NCI-H2081 (cell line): ENCODE measurements around the gene CENATAC.
"Not testable (repeated sequence)": the region's sequence is repeated elsewhere in the genome, so short reads cannot be mapped to it uniquely, and the experiment has no call there.

Experiments used
- DNase-seq, 2 experiments: peaks; one replicate each; lab custom pipeline; 2025; lab: John Stamatoyannopoulos, UW

The CENATAC gene

DNA sequence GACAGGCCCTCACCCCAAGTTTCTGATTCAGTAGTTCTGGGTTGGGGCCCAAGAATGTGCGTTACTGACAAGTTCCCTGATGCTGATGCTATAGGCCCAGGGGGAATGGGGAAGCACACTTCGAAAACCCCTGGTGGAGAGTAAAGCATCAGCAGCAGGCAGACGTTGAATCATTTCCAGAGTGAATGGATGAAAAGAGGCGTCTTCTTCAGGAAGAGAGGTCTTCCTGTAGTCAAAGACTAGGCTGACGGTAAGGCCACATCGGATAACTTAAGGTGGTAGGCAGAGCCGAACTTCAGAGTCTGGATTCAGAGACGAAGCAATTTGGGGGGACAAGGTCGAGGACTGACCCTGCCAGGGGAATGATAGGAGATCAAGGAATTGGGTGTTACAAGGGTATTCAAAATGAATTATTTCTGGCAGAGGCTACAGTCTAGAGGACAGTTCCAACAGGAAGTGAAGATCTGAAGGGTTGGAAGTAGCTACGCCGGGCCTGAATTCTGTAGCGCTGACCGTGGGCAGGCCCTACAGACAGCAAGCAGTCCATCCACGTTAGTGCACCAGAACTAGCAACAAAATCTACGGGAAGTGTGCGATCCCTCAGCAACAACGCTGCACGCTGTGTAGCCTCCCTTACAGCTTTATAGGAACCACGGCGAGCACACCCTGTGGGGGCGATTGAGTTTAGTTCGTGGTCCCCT lies 862 bp upstream of the CENATAC start:
- peak in 1 of 2 experiments; percentile 34 for DNase-seq

DNA sequence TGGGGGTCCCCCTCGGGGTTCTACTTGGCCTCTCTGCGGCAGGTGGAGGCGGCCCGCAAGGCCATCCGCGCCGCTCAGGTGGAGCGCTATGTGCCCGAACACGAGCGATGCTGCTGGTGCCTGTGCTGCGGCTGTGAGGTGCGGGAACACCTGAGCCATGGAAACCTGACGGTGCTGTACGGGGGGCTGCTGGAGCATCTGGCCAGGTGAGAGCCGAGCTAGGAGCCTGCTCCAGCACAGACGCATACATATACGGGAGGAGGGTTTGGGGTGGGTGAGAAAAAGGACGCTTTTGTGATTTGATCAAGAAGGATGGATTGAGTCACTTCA lies 415 bp downstream of the CENATAC start:
- DNase-seq: peak in 1 of 2 experiments; percentile 22

DNA sequence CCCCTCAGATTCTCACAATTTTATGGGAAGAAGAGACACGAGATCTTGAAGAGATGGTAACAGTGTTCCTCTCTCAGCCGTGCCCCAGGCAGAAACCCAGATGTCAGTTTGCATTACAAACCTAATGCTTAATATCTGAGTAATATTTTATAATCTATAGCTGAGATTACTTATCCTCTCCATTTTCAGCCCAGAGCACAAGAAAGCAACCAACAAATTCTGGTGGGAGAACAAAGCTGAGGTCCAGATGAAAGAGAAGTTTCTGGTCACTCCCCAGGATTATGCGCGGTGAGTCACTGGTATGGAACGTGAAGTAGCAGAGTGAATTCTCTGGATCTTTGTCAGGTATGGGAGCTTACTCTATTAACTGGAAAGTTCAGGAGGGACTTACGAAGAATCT lies 884 bp downstream of the CENATAC start:
- DNase-seq: no peak

DNA sequence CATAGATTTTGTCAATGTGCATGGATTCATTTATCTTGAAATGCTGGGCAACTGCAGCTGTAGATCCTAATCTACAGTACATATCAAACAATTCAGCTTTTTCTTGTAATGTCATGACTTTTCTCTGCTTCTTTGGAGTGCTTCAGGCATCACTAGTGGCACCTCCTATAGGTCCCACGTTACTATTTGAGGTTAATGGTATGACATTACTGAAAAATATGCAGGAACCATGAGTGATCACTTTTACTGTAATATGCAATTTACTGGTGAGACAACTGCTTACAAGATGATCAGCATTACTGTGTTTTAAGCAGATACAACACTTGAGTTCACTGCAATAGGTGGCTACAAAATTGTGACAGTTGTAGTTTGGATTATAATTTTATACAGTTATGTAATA lies 3.0 kb downstream of the CENATAC start:
- no peak for DNase-seq

DNA sequence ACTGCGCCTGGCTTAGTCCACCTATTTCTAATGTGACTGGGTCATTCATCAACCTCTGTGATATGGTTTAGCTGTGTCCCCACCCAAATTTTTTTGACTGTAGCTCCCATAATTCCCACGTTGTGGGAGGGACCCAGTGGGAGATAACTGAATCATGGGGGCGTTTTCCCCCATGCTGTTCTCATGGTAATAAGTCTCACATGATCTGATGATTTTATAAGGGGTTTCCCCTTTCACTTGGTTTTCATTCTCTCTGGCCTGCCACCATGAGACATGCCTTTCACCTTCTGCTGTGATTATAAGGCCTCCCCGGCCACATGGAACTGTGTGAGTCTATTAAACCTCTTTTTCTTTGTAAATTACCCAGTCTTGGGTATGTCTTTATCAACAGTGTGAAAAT lies 8.7 kb downstream of the CENATAC start:
- DNase-seq: no peak

DNA sequence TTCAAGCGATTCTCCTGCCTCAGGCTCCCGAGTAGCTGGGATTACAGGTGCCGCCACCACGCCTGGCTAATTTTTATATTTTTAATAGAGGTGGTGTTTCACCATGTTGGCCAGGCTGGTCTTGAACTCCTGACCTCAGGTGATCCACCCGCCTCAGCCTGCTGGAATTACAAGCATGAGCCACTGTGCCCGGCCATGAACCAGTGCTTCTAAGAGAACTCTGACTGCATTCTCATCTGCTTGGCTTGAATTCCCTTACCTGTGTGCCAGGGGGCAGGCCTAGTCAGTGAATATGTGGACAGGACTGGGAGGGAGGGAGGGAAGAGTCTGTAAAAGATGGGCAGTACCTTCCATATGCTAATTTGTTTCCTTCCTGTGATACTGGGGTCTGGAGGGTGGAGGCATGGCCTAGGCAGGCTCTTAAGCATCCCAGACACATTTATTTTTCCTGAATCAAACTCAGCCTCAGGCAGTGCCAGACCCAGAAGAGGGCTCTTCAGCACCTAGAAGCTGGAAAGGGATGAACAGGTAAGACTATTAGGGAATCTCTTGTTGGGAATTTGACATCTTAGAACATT lies 13.6 kb downstream of the CENATAC start:
- no peak for DNase-seq

DNA sequence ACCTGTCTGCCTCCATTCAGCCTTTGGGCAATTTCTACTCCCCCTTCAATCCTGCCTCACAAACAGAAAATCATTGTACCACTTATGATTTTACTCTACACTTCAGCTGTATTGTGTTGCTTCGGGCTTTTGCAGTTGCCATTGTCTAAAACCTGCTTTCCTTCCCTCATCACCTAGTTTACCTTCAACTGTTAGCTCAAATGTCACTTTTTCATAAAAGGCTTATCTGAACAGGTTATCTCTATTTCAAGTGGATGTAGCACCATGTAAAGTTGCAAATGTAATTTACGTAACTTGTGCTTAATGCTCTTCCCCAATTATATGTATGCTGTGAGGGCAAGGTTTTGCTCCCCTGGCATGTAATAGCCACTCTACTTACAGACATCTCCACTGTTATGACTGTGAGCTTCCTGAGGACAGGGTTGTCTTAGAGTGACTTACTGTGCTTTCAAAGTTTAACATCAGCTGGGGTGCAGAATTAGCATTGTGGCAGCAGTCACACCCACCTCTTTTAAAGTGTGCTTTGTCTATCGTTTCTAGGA lies 14.8 kb downstream of the CENATAC start:
- no peak for DNase-seq

DNA sequence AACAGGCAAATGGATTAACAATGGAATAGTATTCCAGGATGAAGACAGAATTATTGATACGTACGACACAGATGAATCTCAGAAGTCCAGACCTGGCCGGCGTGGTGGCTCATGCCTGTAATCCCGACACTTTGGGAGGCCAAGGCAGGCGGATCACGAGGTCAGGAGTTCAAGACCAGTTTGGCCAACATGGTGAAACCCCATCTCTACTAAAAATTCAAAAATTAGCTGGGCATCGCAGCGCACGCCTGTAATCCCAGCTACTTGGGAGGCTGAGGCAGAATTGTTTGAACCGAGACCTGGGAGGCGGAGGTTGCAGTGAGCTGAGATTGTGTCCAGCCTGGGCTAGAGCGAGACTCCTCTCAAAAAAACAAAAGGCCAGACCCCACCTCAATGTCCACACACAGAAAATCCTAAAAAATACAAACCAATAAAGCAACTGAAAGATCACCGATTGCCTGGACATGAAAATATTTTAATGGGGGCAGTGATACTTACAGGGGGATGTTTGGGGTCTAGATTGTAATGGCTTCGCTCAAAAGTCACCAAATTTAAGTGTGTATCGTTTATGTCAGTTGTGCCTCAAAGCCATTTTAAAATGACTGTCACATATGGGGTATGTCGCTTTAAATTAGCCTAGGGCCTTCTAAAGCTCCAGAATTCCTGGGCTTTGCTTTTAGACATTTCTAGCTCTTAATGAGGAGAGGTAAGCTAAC lies 16.4 kb downstream of the CENATAC start:
- no peak for DNase-seq

DNA sequence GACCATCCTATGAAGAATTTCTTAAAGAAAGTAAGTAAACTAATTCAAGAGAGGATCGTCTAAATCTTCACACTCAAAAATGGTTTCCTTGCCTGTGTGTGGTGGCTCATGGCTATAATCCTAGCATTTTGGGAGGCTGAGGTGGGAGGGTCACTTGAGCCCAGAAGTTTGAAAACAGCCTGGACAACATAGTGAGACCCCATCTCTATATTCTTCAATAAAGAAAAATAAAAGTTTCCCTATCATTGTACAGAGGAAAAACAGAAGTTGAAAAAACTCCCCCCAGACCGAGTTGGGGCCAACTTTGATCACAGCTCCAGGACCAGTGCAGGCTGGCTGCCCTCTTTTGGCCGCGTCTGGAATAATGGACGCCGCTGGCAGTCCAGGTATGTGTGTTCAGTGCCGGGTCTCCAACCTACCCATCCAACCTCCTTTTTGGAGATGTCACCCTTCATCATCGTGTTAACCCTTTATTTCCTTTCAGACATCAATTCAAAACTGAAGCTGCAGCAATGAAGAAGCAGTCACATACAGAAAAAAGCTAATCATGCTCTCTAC lies 17.2 kb downstream of the CENATAC start:
- no peak for DNase-seq

DNA sequence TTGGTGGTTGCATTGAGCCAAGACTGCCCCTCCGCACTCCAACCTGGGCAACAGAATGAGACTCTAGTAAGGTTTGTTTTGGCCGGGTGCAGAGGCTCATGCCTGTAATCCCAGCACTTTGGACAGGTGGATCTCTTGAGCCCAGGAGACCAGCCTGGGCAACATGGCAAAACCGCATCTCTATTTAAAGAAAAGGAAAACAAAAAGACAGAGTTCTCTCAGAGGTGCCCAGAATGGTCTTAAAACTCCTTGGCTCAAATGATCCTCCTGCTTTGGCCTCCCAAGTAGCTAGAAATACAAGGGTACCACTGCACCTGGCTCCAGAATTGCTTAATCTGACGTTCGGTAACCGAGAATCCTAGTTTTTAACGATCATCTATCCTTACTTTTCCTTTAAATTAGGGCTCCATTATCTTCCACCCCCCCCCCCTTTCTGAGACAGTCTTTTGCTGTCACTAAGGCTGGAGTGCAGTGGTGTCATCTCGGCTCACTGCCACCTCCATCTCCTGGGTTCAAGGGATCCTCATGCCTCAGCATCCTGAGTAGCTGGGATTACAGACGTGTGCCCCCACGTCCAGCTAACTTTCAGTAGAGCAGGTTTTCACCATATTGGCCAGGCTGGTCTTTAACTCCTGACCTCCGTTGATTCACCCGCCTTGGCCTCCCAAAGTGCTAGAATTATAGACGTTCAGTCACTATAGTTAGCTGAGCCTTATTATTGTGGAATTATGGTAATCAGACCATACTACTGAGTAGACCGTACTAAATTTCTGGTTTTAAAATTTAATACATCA lies 18.5 kb downstream of the CENATAC start:
- DNase-seq: no peak

DNA sequence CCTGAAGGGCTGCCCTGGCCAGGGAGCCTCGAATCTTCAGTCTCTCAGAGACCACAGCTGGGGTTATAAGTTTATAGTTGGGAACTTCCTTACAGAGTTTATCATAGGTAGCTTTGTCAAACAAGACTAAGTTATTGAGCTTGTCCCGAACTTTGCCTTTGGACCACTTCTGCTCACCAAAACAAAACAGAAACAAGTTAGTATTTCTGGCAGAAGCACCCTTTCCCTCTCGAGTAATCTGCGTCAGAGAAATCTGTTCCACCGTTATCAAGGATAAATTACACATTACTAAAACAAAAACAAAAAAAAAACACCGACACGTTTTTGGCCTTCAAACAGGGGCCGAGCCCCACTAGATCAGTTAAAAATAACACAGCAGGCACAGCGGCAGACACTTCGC lies 19.4 kb downstream of the CENATAC start:
- DNase-seq: not testable (repeated sequence)

DNA sequence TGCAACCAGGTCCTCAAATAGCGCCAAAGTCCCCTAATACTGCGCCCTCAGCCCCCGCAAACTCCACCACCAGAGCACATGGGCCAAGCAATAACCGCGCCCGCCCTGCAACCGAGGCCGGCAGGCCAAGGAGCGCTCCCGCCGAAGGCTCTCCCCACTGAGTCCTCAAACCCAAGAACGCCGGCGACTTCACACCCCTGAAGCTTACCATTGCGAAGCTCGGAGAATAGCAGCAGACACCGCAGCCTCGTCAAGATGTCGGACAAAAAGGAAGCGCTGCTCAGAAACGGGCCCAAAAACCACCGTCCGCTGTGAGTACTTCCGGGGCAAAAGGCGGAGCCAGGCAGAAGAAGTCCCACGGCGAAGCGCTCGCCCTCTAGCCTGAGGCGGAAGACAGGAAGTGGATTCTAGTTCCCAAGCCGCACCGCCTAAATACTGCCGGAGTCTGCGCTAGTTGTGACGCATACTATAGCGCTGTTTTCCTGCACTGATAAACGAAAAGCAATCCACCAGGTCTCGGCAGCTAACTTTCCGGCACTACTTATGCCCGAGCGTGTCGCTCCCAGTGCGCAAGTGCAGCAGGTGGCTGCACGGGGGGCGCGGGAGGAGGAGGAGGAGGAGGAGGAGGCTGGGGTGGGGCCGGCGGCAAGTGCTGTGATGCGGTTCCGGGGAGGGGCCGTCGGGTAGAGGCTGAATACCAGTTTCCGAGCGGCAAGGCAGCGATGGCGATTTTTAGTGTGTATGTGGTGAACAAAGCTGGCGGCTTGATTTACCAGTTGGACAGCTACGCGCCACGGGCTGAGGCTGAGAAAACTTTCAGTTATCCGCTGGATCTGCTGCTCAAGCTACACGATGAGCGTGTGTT lies 20.4 kb downstream of the CENATAC start, which contains the start of the genes RPS25 and TRAPPC4:
Gene RPS25, minus strand, starts transcription at position 270 of the 865 bp plus-strand sequence. Its CDS starts 59 bp downstream, at position 211.
Gene TRAPPC4, plus strand, starts transcription at position 693 of the 865 bp plus-strand sequence. Its CDS starts 30 bp downstream, at position 723.
- peak; percentile 96 to 98 for DNase-seq

DNA sequence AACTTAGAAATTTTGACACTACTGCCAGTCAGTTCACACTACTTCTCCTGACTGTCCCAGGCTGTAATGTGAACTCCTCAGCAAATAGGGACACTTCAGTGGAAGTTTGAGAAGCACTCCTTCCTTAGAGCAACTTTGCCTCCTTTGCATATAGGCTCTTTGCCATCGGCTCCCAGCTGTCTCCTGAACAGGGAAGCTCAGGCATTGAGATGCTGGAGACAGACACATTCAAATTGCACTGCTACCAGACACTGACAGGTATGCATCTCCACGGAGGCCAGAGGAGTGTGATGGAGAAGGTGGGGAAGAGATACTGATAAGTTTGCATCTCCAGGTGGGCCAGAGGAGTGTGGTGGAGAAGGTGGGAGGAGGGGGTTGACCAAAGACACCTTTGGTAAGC lies 22.1 kb downstream of the CENATAC start:
- no peak for DNase-seq

DNA sequence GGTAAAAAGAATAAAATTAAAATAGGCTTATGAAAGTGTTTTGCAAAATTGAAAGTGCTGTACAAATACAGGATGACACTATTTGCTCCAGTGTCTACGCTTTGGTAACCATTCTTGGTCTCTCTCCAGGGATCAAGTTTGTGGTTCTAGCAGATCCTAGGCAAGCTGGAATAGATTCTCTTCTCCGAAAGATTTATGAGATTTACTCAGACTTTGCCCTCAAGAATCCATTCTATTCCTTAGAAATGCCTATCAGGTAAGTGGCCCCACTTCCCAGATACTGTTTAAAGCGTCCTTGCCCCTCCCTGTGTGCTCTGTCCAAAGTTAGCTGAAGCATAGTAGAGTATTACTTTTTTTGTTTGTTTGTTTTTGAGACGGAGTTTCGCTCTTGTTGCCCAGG lies 23.7 kb downstream of the CENATAC start:
- no peak for DNase-seq

DNA sequence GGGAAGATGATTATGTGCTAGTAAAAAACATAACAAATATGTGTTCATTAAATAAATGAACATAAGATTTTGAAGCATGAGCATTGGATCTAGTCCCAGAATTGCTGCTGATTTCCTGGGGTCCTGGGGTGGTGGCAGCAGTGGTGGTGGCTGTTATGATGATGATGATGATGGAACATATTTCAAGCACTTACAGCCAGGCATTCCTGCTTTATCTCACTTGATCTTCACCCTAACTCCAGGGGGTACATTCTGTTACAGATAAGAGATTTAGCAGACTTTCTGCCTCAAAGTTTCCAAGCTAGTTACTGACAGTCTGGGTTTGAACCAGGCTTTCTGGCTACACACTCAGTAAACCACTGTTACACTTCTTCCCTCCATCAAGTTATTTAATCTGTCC lies 25.8 kb downstream of the CENATAC start:
- DNase-seq: no peak

DNA sequence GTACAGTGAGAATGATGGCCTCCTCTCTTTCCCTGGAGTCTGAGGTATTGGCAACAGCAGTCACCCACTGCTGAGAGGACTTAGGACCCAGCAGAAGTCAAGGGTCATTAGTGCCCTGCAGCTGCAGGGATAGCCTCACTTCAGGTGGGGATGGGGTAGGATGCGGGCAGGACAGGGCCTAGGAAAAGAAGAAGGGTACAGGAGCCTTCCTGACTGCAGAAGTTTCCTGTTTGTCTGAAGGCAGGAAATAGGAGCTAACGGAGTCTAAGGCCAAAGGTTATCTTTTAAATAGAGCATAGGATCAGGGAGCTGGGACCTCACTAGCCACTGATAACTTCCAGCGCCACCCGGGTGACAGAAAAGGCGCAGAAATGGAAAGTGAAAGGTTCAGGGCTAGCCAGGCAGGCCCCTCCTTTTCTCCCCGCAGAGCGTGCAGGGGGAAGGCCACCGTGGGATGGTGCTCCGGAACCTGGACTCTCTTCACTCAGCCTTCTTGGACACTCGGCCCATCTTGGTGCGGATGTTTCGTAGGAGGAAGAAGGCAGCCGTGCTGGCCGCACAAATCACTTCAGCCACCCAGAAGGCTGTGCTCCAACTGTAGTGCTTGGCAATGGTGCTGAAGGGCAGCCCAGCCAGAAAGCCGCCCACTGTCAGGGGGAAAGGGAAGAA lies 26.6 kb downstream of the CENATAC start:
- DNase-seq: no peak

DNA sequence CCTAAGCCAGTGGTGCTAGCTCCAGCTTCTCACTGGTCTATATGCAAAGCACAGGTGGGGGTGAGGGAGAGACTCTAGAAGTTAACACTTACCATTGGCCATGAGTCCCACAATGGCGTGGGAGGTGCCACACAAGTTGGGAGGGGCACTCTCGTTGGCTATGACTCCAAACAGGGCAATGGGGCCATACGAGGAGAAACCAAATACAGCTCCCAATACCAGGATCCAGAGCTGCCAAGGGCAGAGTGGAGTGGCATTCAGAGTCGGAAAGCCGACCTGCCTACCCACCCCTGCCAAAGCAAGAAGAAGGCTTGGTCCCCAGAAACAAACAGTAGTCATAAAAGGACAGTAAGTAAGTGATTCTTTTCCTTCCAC lies 27.1 kb downstream of the CENATAC start:
- no peak for DNase-seq

DNA sequence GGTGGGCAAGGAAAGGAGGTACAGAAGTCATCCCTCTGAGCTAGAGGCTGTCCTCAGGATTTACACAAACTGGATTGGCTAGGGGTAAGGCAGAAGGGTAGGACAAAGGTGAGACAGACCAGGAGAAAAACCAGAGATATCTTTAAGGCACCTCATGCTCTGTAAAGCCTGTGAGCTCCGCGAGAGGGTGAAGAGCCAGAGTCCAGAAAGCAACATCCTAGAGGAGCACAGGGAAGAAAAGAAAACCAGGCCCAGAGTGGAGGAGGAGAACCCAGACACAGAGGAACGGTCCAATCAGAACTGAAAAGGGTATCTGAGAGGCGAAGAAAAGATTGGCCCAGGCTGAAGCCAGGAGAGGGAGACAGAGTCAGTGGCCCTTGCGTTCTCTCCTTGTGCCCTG lies 27.6 kb downstream of the CENATAC start:
- no peak for DNase-seq

DNA sequence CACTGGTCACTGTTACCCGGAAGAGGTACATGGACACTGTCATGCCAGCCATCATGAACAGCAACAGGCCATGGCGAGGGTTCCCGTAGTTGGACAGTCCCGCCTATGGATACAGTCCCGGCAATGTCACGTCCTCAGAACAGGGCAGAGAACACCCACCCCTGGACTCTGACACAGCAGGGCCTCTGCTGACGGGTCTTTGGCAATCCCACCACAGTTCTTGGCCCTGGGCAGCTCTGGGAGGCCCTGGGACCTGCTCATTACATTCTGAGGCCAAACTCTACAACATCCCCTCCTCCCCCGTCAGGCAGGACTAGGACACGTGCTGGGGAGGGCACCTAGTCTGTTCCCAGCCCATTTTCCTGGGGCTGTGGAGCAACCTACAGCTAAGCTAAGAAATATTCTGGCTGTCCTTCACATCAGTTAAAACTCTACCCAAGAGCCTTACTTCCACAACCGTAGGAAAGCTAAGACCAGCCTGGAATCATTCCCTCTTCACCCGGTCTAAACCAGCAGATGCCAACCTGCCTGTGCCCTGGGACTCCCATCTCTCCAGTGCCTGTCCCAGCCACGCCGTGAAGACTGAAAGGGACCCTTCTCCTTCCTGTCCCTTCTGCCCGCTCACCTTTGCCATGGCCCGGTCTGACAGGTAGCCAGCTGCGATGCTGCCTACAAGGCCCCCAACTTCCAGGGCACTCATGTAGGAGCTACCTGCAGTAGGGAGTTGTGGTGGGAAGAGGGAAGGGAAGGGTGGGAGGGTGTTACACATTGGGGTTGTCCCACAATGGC lies 28.2 kb downstream of the CENATAC start:
- DNase-seq: no peak

DNA sequence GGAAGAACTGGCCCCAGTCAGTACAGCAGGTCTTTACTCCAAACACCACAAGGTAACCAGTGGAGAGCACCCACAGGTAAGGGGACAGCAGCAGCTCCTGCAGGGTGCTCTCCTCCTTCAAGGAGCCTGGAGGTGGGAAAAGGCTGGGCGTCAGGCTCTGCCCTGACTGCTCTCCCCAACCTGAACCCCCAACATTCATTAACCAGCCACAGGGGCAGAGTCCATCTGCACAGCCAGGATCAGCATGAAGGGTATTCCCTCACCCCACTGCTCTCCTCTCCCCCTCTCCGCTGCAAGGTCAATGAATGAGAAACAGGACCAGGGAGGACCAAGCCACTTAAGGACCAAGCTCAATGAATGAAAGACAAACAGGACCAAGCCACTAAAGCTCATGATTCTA lies 29.0 kb downstream of the CENATAC start:
- DNase-seq: no peak
